HG03064 (cell line): ENCODE data around the gene MED15.
"Not testable (repeated sequence)": the region's sequence is repeated elsewhere in the genome, so short reads cannot be mapped to it uniquely, and the experiment has no call there.

Source experiments
- ATAC-seq: cut with Tn5 transposase; IDR thresholded peaks from one replicate; pipeline ENCODE4 v1.9.1; 2021; ENCODE audit warnings: low read depth; ENCODE audit not compliant: unreplicated experiment

The MED15 gene

DNA sequence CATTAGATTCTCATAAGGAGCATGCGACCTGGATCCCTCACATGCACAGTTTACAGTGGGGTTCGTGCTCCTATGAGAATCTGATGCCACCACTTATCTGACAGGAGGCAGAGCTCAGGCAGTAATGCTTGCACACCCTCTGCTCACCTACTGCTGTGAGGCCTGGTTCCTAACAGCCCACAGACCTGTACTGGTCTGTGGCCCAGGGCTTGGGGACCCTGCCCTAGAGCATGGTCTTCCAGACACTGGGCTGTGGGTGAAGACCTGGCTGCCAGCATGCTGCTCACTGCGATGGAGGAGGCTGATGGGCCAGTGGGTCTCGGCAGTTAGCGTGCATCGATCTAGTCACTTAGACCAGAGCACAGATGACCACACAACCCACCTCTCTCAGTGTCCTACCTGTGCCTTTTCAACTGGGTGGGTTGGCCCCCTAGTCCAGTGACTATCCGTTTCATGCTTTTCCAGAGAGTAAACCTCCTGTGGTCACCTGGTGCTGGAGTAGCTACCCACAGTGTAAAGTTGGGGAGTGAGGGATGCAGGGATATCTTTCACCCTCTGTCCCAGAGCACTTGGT, 21.1 kb downstream of the MED15 start:
- no peak for ATAC-seq

DNA sequence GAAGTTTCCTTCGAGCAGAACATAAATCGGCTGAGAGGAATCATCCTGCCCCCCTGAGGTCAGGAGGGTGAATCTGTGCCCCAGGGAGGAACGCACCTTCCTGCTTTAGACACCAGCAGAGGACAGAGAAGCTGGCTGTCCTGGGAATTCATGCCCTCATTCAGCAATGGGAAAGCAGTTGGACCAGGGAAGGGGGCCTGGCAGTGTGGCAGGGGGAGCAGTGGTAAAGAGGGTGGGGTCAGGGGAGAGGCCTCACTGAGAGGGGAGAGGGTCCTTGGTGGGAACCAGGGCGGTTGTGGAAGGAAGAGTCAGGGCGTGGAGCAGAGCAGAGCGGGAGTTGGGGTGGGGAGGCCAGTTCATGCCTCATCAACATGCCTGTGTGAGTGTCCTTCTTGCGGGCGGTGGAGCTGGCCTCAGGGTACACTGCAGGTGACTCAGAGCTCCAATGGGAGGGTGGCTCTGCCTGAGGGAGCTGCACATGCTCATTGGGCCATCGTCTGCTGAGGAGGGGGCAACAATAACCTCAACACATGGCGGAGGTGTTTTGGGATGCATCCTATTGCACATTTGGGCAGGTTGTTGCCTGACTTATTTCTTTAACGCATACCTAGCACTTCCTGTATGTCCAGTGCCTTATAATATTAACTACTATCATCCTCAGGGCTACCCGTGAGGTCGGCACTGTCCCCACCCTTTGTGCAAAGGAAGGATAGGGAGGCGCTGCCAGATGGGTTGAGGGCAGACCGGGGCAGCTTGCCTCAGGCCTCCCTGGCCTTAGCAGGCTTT, 23.2 kb downstream of the MED15 start:
- no peak for ATAC-seq

DNA sequence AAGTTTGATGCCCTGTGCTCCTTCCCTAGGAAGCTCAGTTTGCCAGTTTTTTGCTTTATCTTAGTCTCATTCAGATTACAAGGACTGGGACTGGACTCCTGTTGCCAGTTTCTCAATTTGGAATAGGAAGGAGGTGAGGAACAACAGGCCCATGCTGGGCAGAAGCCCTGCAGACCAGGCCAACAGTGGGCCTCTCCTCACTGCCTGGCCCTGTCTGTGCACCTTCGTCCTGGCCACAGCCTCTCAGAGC, 23.7 kb downstream of the MED15 start:
- ATAC-seq, result no peak

DNA sequence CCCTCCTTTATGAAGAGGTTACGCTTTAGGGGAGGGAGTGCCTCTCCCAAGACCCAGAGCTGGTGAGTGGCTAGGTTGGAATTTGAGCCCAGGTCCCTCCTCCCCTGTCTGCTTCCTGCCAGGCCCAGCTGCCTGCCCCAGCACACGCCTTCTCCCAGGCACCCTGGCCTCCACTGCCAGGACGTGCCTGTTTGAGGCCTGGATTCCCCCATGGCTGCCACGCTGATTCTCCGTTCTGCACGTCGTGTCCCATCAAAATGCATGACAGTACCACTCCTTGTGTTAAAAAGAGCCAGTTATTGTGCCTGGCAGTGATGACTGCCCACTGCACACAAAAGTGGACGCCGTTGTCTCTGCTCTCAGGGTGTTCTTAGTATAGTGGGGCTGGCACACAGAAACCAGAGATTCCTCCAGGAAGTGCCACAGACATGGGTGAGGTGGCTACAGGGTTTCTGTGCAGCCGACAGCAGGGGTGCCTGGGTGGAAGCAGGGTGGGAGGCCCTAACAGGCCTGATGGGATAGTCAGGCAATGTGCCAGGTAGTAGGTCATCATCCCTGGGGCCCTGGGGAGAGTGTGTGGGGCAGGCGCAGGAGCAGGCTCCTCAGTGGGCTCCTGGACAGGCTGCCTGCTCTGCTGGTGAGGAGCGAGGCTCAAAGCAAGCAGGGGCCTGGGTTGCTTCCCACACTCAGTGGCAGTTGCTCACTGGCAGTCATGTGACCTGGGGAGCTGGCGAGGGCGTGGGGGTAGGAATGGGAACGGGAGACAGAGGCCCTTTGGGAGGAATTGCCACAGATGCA, 24.2 kb downstream of the MED15 start:
- ATAC-seq, result no peak

DNA sequence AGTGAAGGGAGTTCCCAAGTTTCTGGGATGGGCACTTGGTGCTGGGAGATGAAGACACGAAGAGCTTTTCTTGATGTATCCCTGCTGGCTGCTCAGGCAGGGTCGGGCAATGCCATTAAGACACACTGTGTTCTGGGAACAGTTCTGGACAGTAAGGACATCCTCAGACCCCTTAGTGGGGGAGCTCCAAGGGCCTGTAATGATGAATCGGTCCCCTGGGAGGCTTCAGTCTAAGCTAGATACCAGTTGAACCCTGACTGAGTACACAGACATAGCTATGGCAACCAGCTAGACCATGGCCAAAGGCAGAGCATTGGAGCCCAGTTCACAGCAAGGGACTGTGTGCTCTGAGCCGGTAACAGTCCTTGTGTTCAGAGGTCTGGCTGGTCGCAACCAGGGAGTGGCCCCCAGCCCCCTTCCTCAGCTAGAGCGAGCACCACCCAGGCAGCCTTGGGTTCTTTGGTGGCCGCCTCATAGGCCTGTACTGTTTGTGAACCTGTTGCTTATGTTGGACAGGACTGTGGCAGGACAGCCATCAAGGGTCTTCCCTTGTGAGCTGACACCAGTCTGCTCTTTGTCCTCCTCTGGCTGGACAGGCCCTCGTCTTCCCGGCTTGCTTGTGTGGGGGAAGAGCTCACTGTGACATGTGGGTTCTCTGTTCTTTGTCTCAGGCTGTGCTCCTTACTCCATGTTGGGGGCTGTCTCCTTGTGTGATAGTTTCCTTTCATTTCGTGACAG, 25.0 kb downstream of the MED15 start:
- ATAC-seq, result no peak

DNA sequence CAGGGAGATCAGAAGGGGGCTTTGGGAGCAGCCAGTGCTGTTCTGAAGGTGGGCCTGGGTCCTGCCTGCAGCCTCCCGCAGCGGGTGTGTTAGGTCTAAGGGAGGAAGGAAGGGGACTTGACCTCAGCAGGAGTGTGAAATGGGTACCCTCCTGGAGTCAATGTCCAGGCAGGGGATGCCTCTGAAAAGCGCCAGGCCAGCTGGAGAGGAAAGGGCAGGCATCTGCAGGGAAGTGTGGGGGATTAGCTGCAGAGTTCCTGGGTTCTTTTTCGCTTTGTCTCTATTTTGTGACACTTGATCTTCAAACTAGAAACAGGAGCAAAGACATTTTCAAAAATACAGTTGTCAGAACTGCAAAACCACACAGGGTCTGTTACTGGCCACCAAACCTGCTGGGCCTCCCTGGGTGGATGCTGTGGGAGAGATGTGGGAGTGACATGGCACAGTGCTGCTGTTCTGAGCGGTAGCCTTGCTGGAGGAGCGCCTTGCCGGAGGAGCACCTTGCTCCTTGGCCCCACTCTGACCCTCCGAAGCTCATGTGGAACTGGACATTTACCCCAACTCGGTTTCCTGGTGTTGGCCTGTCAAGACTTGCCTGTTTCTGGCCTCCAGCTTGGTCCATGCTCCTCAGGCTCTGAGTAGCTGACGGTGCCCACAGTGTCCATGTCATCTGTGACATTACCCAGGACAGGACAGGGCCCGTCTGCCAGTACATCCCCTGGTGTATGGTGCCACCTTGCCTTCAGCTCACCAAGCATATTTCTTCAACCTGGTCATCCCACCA, 25.9 kb downstream of the MED15 start:
- no peak for ATAC-seq

DNA sequence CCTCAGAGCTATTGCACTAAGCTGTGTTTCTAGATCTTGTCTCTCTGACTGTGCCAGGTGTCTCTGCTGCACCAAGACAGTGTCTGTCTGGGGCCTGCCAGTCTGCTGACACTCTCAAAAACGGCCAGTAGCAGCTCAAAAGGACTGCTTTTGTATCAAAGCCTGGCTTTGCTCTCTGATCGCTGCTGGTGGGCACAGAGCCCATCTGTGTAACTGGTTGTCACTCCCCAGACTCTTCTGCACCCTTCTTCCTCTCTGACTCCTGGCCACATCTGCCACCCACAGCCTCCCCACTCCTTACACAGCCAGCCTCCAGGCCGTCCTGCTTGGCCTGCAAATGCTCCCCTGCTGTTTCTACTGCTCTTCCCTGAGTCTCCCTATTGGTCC, 26.5 kb downstream of the MED15 start:
- no peak for ATAC-seq

DNA sequence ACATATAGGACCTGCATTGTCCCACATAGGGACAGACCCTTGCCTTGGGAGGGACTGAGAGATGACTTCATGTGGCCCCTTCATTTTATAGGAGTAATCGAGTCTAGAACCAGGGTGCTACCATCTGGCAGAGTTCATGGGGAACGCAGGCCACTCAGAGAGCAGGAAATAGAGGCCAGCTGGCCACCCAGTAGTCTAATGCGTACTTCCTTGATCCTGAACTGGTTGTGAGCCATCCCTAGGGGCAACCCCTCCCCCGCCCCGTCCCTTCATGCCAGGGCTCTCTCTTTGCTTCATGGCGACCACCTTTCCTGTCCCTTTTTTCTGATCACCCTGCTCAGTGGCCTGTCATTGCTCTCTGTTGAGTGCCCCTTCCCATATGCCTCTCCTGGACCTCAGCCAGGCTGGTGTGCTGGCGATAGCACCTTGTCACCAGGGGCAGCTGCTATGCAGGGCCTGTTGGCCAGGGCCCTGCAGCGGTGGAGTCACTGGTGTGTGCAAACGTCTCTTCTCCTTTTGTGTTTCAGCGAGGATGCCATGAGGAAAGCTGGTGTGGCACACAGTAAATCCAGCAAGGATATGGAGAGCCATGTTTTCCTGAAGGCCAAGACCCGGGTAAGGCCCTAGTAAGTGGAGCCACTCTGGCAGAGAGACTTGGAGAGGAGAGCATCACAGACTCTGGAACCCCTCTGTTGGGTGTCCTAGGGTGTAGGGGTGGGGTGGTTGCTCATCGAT, 29.3 kb downstream of the MED15 start:
- no peak for ATAC-seq

DNA sequence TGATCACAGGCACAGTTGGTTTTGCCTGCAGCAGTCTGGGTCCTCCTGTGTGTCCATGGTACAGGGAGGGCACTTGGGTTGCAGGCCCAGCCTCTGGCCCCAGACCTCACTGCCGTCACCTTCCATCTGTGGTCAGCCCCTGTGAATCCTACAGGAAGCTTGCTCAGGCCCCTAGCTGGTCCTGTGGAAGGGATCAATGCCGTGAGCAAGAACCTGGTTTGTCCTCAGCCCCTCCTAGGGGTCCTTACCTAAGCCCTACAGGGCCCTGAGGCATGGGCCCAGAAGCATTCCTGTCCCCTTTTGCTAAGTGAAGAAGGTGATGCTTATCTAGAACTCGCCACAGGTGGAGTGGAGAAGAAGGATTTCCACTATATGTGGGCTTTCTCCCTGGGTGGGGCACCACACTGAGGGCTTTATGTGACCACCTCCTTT, 29.9 kb downstream of the MED15 start:
- no peak for ATAC-seq

DNA sequence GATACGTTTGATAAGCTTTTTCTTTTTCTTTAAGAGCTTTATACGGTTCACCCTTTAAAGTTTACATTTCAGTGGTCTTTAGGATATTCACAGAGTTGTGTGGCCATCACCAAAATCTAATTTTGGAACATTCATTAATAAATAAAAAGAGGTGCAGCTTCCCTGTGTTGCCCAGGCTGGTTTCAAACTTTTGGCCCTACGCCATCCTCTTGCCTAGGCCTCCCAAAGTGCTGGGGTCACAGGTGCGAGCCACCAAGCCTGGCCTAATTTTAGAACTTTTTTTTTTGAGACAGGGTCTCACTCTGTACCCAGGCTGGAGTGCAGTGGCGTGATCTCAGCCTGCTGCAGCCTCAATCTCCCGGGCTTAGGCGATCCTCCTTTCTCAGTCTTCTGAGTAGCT, 30.6 kb downstream of the MED15 start:
- ATAC-seq, result no peak

DNA sequence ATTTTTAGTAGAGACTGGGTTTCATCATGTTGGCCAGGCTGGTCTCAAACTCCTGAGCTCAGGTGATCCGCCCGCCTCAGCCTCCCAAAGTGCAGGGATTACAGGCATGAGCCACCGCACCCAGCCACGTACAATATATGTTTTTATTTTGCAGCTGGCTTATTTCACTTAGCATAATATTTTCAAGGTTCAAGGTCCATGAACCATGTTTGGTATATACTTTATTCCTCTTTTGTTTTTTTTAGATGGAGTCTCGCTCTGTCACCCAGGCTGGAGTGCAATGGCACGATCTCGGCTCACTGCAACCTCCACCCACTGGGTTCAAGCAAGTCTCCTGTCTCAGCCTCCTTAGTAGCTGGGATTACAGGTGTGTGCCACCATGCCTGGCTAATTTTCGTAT, 31.5 kb downstream of the MED15 start:
- not testable (repeated sequence) for ATAC-seq

DNA sequence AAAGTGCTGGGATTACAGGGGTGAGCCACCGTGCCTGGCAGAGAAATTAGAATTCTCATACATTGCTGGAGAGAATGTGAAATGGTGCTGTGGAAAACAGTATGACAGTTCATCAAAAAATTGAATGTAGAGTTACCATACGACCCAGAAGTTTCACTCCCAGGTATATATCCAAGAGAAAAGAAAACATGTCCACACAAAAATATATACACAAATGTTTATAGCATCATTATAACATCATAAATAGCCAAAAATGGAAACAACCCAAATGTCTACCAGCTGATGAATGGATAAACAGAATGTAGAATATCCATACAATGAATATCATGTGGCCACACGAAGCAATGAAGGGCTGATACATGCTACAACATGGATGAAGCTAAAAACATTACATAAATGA, 34.6 kb downstream of the MED15 start:
- ATAC-seq, result no peak

DNA sequence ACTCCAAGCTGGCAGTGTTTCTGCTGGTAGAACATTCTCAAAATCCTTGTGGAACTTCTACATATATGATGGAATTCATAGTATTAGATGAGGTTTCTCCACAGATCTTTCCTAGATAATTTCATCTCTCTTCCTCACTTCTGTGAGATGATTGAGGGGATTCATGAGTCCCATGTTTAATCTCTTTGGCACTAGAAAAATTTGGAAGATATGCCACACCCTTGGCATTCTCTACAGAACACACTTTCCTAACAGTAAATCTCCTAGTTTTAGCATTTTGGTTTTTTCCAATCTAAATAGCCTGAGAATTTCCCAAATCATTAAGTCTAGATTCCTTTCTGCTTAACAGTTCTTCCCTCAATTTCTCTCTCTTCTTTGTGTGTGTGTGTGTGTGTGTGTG, 35.3 kb downstream of the MED15 start:
- no peak for ATAC-seq

DNA sequence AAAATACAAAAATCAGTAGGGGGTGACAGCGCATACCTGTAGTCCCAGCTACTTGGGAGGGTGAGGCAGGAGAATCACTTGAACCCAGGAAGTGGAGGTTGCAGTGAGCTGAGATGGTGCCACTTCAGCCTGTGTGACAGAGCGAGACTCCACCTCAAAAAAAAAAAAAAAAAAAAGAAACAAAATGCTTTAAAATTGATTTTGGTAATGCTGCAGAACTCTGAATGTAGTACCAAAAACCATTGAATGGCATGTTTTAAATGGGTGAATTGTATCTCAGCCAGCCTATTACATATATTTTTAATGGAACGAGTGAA, 37.9 kb downstream of the MED15 start:
- ATAC-seq, result not testable (repeated sequence)

DNA sequence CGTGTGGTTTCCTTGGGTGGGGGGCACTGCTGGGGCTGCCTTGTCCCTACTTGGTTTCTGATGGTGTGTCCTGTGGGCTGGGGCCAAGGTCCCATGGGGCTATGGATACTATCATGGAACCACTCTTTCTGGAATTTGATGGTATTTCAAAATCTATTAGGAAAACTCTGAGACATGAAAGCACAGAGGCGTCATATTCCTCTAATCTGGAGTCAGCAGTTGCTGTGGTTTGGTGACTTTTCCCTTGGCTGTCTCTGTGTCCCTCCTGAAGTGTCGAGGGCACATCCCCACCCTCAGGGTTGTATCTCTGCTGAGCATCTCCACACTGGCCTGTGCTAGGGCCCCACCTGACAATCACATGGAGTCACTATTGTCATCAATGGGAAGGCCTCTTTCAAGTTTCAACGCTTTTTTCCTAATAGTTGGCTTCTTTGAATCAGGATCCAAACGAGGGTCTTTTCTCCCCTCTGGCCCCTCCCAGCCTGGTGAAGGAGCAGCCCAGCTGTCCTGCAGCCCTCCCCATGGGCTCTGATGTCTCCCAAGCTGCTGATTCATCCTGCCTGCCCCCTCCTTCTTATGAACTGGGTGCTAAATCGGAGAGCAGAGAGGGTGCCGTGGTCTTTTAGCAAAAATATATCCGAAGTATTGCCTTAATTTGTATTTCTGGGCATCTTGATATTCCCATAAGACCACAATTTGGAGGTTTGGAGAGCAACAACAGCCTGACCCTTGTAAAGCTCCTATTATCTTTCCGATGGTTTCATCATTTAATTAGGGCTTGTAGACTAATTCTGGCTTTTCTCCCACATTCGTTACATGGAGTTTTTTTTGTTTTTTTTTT, 38.5 kb downstream of the MED15 start:
- ATAC-seq, result no peak

DNA sequence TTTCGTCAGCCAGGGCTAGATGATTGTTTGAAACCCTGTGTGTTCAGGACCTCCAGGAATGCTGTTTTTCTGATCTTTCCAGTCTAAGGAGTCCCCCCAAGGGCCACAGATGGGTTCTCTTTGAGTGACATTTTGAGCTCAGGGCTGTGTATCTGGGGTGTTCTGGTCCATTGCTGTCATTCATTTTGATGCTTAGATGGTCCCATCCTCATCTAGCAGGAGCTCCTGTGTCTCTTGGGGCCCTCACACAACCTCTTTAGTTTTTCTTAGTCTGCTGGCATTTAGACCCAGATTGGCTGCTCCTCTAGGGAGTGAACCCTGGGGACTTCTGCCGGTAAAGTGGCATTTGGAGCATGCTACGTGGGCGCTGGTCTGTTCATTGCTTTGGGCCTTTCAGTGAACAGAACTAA, 39.1 kb downstream of the MED15 start:
- no peak for ATAC-seq

DNA sequence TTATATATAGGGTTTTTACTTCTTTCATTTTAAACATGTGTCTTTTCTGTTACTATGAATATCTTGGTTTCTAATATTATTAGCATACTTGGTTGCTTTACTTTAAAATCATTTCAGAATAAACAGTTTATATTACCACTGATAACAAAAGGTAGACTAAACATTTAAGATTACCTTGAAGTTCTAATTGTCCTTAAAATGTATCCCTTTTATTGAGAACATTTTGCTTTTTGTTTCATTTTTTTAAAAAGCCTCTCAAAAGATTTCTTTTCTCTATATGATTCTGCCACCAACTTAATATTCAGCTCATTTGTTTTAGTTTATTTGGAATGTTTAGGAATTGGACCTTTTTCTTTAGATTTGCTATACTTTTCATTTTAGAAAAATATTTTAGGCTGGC, 39.6 kb downstream of the MED15 start:
- no peak for ATAC-seq

DNA sequence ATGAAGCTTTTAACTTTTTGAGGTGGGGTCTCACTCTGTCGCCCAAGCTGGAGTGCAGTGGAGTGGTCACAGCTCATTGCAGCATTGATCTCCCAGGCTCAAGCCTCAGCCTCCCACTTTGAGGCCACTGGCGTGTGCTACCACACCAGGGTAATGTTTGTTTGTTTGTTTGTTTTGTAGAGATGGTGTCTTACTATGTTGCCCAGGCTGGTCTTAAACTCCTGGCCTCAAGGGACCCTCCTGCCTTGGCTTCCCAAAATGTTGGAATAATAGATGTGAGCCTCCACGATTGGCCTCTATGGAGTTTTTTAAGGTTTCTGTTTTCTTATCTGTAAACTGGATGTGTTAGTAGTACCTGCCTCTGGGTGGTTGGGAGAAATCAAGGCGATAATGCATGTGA, 41.4 kb downstream of the MED15 start:
- ATAC-seq, result no peak

DNA sequence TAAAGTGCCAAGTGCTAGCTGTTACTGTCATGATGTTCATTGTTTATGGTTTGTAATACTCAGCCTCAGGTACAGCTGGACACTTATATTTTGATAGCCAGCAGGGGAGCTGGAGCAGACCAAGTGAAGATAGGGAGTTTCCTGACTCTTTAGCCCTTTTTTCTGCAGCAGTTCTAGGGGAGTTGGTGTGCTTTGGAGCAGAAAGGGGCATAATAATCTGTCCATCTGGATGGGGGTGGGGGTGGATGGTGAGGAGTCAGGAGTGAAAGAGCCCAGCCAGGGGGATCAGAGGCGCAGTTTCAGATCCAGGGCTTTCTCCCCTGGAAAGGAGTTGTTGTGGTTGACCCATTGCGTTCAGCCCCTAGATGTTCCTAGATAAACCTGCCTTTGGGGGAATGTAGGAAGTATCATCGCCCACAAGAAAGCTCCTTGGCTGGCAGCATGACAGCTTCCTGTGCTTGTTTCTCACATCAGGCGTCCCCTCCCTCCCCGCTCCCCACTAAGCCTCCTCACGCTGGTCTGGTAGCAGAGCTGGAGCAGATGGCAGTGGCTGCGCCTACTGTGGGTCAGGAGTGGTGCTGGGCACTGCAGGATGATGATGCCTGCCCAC, 41.9 kb downstream of the MED15 start:
- no peak for ATAC-seq
